ENCODE measurements around the gene ADAMTSL3.

Gene ADAMTSL3

GRCh38 chr15:83650831-83651230, 3.1 kb upstream of the ADAMTSL3 start:
- no peak overlapping the region for H3K27ac ChIP-seq
- TF ChIP-seq CTCF (conservative IDR thresholded peaks at IDR 0.05) (no peak), ZFX (IDR thresholded peaks at IDR 0.05) (no peak)

- TF ChIP-seq CTCF (conservative IDR thresholded peaks at IDR 0.05) (no peak), ZFX (IDR thresholded peaks at IDR 0.05) (no peak)
- H3K27ac ChIP-seq: no peak overlapping the region
Observed at GRCh38 chr15:83651541-83651940, 2.4 kb upstream of the ADAMTSL3 start.

- TF ChIP-seq ZFX (IDR thresholded peaks at IDR 0.05): no peak
- H3K27ac ChIP-seq: no peak overlapping the region
Observed at GRCh38 chr15:83652626-83653204, 1.2 kb upstream of the ADAMTSL3 start.

DNA sequence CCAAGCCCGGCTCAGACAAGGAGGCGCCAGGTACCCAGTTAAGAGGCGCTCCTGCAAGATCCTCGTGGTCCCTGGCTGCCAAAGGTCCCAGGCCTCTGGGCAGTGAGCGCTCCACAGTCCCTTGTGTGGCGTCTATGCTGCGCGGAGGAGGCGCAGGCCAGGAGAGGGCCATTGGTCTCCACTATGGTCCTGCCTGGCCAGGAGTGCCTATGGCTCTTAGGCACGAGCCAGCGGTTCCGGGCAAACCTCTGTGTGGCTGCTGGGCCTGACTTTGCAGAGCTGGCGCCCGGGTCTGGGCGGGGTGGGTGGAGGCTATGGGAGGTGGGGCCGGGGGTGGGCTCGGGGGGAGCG, 660 bp upstream of the ADAMTSL3 start:
- TF ChIP-seq ZFX (IDR thresholded peaks at IDR 0.05): no peak
- no peak for TF ChIP-seq CTCF (conservative IDR thresholded peaks at IDR 0.05)
- H3K27ac ChIP-seq: no peak overlapping the region; the same call in 1 of the 2 replicates

GRCh38 chr15:83654379-83655236, 685 bp downstream of the ADAMTSL3 start:
- TF ChIP-seq ZFX (IDR thresholded peaks at IDR 0.05) (no peak), CTCF (conservative IDR thresholded peaks at IDR 0.05) (no peak)
- peak overlapping the region; percentile 27 for H3K27ac ChIP-seq

GRCh38 chr15:83655237-83655616, 1.3 kb downstream of the ADAMTSL3 start:
- no peak overlapping the region for H3K27ac ChIP-seq
- TF ChIP-seq ZFX (IDR thresholded peaks at IDR 0.05) (no peak), CTCF (conservative IDR thresholded peaks at IDR 0.05) (no peak)

- H3K27ac ChIP-seq: no peak overlapping the region
- no peak for TF ChIP-seq ZFX (IDR thresholded peaks at IDR 0.05)
- TF ChIP-seq CTCF (conservative IDR thresholded peaks at IDR 0.05): no peak
Observed at GRCh38 chr15:83656192-83656591, 2.3 kb downstream of the ADAMTSL3 start.

Measured in C4-2B (cell line).